Umbilical cord (tissue), 2 donors: ENCODE results near the gene TBC1D3B. TPM values are rescaled to one million over a fixed set of nuclear protein-coding genes. Genes with fewer than 3 reads are reported as not detected.
"Not testable (repeated sequence)": the region's sequence is repeated elsewhere in the genome, so short reads cannot be mapped to it uniquely, and the experiment has no call there.

ENCODE experiments used
- DNase-seq: peaks from one replicate; pipeline ENCODE4 v3.0.0-alpha.2; 2015; ENCODE audit warnings: low spot score
- total RNA-seq: library from RNA; depleted of rRNA; stranded (reverse); fragments of >200 nt; gene quantifications from one replicate; pipeline ENCODE4 v1.2.3, GENCODE V29; 2014; ENCODE audit warnings: low replicate concordance; ENCODE audit not compliant: insufficient read depth

The TBC1D3B gene
- total RNA-seq, 1 donor from 2014 or later, result 2.9 TPM

DNA sequence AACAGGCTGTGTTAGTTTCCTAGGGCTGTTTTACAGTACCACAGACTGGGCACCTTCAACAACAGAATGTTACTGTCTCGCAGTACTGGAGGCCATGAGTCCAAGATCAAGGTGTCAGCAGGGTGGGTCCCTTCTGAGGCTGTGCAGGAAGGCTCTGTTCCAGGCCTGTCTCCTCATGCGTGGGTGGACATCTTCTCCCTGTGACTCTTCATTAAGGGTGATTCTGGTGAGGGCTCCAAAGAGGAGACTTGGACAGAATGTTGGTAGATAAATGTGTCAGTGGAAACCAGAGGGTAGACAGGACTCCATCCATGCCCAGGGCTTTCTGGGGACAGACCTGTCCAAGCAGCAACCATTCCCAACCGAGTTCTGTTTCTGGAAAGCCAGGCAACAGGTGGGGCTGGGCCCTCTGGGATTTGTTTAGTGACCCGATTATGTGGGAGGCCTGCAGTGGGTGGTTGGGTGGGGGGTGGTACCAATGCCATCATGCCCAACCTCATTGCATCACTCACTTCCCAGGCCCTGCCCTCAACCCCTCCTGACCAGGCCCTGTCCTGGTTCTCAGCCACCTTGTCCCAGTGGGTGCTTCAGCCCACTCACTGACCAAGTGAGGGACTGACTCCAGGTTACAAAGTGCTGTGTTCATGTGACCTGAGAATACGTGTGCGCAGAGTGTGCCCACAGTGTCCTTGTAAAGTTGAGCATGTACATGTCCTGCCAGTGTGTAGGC lies 5.2 kb upstream of the TBC1D3B start:
- not testable (repeated sequence) for DNase-seq

DNA sequence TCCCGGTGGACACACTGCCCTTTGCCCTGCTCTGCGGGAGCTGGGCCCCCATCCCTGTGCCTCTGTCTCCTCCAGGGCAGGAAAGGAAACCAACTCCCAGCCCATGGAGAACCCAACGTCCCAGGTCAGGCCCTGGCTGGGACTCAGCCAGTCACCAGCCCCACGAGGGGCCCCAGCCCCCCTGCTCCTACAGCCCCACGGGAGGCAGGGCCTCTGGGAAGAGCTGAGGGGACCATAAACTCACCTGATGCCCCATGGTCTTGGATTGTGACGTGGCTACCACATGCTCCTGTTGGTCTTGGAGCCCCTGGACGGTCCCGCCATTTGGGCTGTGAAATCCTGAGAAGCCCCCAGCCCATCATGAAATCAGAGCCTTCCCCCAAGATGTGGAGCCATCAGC lies 7.6 kb downstream of the TBC1D3B start:
- not testable (repeated sequence) for DNase-seq

DNA sequence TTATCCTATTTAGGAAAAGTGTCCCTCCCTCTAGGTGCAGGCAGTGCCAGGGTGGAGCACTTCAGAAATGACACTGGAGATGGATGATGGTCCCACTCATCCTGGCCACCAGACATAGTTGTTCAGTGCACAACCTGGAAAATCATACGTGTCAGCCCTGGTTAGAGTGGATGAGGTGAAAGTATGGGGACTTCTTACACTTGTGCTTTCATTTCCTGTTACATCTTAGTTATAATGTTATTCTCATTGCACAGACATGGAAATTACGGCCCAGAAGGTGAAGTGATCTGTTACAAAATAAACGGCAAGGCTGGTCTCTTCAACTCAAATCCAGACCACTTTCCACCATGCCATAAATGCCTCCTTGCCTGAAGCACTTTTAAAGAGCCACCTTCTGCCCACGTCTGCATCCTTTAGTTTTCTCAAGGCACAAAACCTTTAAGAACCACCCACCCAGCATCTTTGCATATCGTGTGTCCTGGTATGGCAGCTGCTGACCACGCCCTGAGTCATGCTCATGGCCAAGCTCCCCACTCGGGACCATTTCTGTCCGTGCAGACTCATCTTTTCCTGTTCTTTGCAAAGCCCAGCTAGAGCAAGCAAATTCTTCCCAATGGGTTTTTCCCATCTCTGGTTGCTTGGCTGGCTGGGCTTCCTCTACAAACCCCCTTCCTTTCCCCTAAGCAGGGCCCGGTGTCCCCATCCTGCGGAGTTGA lies 22.4 kb downstream of the TBC1D3B start:
- DNase-seq, result no peak

DNA sequence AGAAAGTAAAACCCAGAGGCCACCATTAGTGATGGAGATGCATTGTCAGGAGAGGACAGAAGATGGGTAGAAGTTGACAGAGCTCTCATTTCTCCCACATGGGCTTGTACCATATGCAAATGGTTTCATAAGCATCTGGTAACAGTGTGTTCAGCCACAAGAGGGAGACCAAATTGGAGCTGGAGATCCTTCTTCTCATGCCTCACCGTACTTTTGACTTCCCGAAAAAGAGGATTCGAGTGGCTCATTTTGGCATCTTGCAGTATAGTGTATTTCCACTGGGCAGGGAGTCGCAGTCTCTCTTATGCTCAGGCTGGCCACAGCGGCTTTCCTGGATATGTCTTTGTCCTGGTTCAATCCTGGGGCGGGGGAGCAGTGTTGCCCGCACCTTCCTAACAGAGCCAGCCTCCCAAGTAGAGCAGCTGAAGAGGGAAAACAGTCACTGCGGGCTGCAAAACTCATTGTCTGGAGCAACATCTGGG lies 23.8 kb downstream of the TBC1D3B start:
- no peak for DNase-seq

DNA sequence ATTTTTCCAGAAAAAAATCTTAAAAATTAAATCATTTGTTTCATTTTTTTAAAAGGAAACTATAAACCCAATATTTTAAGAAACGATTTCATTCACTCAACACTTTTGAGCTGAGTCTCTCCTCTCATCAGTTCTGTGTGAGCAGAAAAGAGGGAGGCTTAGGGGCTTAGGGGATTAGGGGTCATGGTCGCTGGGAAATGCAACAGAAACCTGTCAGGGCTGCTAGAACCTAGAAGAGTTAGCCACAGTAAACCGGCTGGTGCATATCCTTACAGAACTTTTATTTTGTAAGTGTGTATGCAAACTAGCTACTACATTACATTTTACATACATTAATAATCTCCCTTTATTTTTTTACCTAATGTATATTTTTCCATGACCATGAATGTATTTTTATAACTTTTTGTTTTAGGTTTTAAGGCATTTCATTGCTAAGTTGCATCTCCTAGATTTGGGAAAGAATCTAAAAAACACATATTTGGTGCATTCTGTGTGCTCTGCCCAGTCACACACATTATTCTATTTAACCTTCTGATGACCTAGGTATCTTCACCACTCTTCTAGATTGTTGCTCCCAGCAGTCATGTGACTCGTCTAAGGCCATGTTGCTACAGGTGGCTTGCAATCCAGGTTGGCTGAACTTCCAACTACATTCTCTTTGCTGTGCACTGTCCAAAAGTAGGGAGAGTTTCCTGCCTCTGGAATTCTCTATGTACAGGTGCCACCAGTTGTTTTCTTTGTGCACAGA lies 24.4 kb downstream of the TBC1D3B start:
- peak; percentile 22 for DNase-seq

DNA sequence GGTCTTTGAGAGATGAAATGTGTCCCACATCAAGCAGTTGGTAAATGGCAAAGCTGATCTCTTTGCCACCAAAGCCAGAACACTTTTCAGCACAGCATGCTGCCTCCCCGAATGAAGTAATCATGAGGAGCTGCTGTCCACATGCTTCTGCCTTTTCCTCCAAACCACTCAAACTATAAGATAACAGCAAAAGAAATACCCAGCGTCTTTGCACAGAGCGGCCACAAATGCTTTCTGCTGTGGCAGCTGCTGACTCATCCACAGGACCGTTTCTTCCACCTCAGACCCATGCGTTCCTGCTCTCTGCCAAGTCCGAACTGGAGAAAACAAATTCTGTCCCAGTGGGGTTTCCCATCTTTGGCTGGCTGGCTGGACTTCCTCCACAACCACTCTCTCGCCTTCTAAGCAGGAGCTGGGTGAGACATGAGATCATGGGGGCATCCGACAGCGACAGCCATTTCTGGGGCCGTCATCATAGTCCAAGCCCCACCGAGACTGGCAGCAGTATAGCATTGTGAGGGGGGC lies 27.1 kb downstream of the TBC1D3B start:
- peak; percentile 61 for DNase-seq

DNA sequence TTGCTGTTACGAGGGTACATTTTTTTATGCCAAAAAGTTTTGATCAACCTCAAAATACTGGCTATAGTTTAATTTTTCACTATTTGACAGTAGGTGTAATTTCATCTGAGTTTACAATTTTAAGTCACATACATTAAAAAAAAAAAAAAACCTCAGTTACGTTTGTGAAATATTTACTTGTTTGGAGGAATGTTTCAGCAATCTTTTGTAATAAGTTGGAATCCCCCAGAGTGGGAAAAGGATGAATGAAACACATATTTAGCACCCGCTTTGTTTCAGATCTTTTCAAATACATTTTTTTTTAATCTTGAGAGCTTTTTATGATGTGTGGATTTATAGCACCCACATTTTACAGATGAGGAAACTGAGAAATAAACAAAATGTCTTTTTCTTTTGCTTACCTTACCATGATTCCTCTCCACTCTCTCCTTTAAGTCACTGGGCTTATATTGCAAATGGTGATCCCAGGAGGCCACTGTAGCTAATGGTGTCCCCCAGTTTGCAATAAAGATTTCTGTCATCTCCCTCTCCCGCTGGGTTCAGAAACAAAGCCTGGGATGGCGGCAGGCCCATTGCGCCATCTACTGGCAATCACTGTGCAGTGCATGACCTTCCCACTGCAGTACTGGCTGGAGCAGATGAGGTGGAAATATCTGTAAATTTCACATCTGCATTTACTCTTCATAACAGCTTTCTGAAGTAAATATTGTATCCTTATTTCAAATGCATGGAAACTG lies 27.7 kb downstream of the TBC1D3B start:
- DNase-seq, result peak; percentile 68

DNA sequence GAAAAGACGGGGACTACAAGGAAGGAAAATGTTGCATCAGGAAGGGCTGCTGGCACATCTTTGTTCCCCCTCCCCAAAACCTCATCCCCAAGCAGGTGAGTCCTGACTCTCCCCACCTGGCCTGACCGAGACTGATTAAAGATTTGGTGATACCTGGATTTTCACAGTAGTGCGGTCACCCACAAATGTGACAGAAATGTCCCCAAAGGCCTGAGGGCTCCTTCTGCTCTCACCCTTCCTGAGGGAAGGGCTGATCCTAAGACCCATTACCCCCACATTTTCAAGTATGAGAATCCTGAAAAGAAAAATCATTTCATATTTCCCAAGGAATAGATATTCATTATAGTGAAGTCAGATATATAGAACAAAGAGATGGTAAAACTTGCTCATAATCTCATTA lies 28.8 kb downstream of the TBC1D3B start:
- no peak for DNase-seq

DNA sequence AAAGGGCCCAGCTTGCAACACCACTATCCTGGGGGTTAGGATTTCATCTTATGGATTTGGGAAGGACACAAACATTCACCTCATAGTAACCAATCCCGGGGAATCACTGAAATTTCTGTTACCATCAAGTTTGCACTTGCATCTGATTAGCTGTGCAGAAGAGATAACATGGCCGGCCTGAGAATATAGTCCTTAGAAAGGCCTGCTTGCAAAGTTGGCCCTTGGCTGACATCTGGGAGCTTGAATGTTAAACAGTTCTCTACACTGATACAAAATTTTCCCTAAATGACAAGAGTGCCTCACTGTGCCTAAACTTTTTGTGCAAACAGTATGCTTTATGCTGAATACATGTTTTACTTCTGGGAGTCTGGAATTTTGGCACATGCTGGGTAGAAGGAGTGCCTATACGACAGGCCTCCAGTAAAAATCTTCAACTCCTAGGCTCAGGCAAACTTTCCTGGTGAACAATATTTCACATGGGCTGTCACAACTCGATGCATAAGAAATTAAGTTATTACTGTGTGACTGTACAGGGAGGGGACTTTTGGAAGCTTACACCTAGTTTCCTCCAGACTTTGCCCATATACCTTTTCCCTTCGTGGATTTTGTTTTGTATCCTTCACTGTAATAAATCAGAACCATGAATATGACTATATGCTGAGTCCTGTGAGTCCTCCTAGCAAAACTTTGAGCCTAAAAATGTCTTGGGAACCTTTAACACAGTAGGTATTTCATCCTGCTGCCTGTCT lies 31.3 kb downstream of the TBC1D3B start:
- no peak for DNase-seq

DNA sequence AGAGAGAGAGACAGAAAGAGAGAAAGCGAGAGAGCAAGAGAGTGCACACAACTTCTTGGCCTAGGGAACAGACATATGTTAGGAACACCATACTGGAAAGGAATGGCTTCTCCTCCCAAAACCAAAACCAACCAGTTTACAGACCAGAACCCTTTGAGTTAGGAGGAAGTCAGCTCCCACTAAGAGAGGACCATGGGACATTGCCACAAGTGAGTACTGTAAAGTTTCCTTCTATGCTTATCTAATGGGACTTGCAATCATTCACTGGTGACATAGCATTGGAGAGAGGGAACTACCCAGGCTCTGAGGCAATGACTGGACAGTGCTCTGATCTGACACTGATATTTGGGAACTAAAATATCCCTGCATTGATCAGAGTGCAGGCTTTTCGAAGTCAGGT lies 32.4 kb downstream of the TBC1D3B start:
- no peak for DNase-seq

DNA sequence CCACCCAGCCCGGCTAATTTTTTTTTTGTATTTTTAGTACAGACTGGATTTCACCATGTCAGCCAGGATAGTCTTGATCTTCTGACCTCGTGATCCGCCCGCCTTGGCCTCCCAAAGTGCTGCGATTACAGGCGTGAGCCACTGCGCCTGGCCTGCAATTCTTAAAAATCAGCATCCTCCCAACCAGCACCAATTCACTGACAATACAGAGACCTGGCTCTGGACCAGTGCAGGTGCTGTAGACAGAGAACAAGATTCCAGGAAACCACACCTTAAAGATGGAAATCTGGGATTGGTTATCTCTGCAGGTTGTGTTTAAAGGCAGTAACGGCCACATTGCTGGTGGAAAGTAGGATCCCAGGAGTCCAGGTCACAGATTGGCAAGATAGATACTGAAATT lies 33.6 kb downstream of the TBC1D3B start:
- DNase-seq, result no peak

DNA sequence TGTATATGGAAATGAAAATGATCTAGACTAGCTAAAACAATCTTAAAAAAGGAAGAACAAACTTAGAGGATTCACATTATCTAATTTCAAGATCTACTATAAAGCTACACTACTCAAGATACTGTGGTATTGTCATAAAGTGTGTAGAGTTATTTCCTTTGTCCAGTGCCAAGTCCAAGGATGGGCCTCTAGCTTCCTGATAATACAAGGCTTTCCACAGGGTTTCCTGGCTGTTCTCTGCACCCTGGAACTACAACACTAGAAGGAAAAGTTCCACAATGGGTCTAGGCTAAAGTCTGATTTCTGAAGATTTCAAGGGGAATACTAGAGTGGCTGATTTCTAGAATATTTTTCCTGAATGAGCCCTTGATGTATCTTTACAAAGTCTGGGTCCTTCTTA lies 34.2 kb downstream of the TBC1D3B start:
- no peak for DNase-seq

DNA sequence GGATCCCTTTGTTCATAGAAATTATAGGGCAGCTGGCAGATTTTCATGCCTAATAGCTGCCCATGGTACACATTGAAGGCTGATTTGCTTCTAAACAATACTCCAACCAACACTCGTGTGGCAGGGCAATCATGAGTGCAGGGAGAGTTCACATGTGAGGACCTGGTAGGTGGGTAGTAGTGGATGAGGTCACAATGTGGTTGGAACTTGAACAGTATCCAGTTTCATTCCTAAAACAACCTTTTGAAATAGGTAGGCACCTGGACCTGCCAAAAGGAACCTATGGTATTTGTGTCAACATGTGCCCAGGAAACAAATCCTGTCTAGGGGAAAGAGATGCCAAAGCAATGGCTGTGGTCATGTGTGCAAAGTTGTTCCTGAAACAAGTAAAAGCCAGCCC lies 40.0 kb downstream of the TBC1D3B start:
- no peak for DNase-seq

DNA sequence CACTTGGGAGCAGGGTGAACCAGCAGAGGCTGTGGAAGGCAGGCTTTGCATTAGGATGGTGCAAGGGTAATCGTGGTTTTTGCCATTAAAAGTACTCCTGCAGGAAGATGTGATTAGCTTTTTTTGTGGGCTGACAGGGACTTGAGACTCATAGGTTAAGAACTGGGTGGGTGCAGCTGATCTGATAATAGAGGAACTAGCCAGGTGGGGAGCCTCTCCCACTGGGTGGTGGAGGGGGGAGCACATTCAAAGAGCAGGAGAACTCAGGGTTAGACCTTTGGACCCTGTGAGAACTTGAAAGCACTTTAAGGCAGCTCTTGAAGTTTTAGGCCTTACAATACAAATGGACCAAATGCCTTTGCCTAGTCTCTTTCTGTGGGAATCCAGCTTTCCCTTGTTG lies 40.4 kb downstream of the TBC1D3B start:
- no peak for DNase-seq

DNA sequence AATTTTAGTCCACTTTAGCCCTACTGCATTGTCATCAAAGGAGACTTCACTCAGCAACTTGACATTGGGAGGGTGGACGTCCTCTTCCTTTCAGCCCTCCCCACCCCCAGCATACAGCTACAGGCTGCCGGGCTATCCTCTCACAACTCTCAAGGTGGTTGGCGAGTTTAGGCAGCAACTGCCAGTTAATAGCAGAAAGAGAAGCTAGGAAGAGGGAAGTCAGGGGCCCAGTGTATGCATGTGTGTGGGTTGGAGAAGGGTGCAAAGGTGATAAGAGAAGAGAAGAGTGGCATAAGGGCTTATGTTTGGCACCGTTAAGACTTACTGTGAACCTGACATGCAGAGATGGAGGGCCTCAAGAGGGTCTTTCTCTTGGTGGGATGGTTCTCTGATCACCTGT lies 41.0 kb downstream of the TBC1D3B start:
- no peak for DNase-seq

DNA sequence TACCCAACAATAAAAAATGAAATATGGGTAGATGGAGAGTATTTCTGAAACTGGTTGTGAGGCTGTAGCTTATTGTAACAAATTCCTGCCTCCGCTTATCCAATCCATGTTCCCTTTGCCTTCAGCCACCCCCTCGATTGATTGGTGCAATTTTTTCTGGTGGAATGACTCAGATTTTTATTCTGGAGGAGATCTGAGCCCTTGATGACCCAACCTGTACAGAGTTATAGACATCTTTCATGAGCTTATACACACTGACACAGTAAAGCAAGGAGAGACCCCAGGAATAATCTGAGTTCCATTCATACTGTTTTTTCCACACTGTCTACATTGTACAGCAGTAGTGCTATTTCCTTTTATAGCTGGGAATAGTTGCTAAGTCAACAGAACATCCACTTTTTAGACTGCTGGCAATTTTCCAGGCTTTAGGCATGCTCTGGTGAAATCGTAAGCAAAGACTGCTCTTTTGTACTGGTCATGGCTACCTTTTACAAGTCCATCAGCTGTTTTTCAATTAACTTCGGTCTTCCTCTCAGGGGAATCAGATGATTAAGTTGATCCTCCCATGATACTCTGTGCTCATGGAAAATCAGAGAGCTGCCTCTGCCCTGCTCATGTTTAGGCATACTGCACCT lies 42.7 kb downstream of the TBC1D3B start:
- DNase-seq, result peak; percentile 73

DNA sequence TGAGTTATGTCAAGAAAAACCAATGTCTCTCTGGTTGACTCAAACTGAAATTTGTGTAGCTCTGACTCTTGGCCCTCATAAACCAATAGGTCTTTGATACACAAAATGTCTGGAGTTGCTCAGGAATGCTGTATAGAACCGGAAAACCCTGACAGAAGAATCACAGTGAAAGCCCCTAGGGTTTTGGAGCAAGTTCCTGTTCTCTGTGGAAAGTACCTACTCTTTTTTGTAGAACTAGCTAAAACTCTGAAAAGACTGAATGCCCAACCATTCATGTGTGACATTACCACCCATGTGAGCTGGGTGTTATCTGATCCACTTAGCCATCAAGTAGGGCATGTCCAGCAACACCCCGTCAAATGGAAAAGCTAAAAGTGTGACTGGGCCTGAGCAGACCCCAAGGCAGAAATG lies 44.0 kb downstream of the TBC1D3B start:
- DNase-seq, result no peak

DNA sequence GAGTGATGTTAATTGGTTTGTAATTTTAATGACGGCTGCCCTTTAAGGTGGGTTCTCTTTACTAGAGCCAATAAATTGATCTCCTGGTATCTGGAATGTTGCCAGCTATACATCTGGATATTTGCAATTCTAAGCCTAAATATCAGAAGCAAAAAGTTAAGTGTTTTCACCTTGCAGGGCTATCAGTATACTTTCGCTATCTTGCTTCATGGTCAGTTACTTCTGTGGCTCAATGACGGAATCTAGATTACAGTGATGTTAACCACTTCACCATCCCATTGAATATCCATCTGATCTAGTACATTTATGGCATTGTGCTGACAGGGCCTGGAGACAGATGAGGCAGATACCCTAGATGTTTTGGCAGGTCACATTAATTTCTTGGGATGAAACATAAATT lies 44.5 kb downstream of the TBC1D3B start:
- no peak for DNase-seq

DNA sequence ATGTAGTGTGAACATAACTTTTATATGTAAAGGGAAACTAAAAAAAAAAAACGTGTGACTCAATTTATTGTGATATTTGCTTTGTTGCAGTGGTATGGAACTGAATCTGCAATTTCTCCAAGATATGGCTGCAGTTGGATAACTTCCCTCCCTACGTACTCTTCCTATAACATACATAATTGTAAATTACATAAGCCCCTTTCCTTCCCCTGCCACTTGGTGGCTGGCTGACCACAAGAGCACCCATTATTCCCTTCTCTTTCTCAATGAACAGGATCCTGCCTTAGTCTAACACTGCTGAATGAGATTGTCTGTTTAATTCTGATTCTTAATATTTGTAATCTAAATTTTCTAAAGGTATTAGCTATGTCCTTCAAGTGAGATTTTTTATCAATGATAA lies 45.0 kb downstream of the TBC1D3B start:
- DNase-seq, result no peak

DNA sequence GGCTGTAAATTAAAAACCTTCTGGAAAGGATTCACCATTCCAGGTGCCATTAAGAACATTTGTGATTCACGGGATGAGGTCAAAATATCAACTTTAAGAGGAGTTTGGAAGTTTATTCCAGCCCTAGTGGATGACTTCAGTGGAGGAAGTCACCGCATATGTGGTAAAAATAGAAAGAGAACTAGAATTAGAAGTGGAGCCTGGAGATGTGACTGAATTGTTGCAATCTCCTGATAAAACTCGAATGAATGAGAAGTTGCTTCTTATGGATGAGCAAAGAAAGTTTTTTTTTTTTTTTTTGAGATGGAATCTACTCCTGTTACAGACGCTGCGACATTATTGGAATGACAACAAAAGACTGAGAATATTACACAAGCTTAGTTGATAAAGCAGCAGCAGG lies 46.1 kb downstream of the TBC1D3B start:
- DNase-seq, result peak; percentile 37
